Fibroblast of lung (primary cell): Measurements from ENCODE around the gene PCBD1. TPM values are rescaled to one million over a fixed set of nuclear protein-coding genes. Genes with fewer than 3 reads are reported as not detected.
"Not testable (repeated sequence)": the region's sequence is repeated elsewhere in the genome, so short reads cannot be mapped to it uniquely, and the experiment has no call there.

Source experiments
- DNase-seq, 2 donors: peaks; one replicate each; pipeline versions ENCODE4 v3.0.0 to v3.0.0-alpha.2; 2010; ENCODE audit warnings: low read depth in 2 of 2
- H2AFZ ChIP-seq: 2 replicates; pipeline ENCODE4 v1.5.1; 2012; ENCODE audit warnings: low read length, control low read depth, inconsistent platforms
- H3K27ac ChIP-seq: 2 replicates; pipeline ENCODE4 v1.5.1; 2011; ENCODE audit warnings: low read length, control low read depth; ENCODE audit not compliant: insufficient read depth
- H3K27me3 ChIP-seq: 2 replicates; pipeline ENCODE4 v1.5.1; 2011; ENCODE audit warnings: mild to moderate bottlenecking, low read length; ENCODE audit not compliant: control insufficient read depth, insufficient read depth
- H3K36me3 ChIP-seq: 2 replicates; pipeline ENCODE4 v1.5.1; 2011; ENCODE audit warnings: low read length; ENCODE audit not compliant: control insufficient read depth, insufficient read depth
- H3K4me1 ChIP-seq: 2 replicates; pipeline ENCODE4 v1.5.1; 2011; ENCODE audit warnings: low read length; ENCODE audit not compliant: control insufficient read depth, insufficient read depth; ENCODE audit errors: extremely low read depth
- H3K4me2 ChIP-seq: 2 replicates; pipeline ENCODE4 v1.5.1; 2011; ENCODE audit warnings: low read length, control low read depth; ENCODE audit not compliant: insufficient read depth; ENCODE audit errors: extremely low read depth
- H3K4me3 ChIP-seq, 4 experiments: fragments of 200-600 bp in 1 of 4; sonication (generic) in 1 of 4; replicated peaks in 1 of 4; 2 replicates each; pipeline ENCODE4 v1.5.1; 2011 to 2016; ENCODE audit warnings: low read length in 4 of 4, low read depth in 3 of 4, mild to moderate bottlenecking in 3 of 4, control low read depth in 2 of 4, inconsistent platforms in 1 of 4, mixed read lengths in 1 of 4; ENCODE audit not compliant: insufficient read depth in 1 of 4; ENCODE audit errors: control extremely low read depth in 1 of 4
- H3K79me2 ChIP-seq: 2 replicates; pipeline ENCODE4 v1.5.1; 2012; ENCODE audit warnings: mild to moderate bottlenecking, low read length, inconsistent platforms; ENCODE audit not compliant: control insufficient read depth, insufficient read depth
- H3K9ac ChIP-seq: 2 replicates; pipeline ENCODE4 v1.5.1; 2011; ENCODE audit warnings: mild to moderate bottlenecking, low read length, control low read depth; ENCODE audit not compliant: insufficient read depth
- H3K9me3 ChIP-seq: 2 replicates; pipeline ENCODE4 v1.5.1; 2012; ENCODE audit warnings: low read depth, low read length; ENCODE audit not compliant: control insufficient read depth, insufficient read depth
- H4K20me1 ChIP-seq: 2 replicates; pipeline ENCODE4 v1.5.1; 2011; ENCODE audit warnings: low read length; ENCODE audit not compliant: control insufficient read depth, insufficient read depth; ENCODE audit errors: extremely low read depth
- EZH2 ChIP-seq: IDR thresholded peaks from 2 replicates; pipeline ENCODE4 v1.5.1; 2012; ENCODE audit warnings: low read length, control low read depth, mild to moderate bottlenecking; ENCODE audit errors: missing control alignments
- polyA plus RNA-seq, 2 donors: library from polyadenylated mRNA; depleted of rRNA in 1 of 2; stranded (reverse) in 1 of 2; unstranded in 1 of 2; fragments of >200 nt; gene quantifications; 2 replicates each; pipeline ENCODE4 v1.2.1, GENCODE V29; 2011 to 2012; ENCODE audit warnings: missing spikeins in 1 of 2
- total RNA-seq: library from RNA; depleted of rRNA; stranded (reverse); fragments of >200 nt; gene quantifications from 2 replicates; pipeline ENCODE4 v1.2.1, GENCODE V29; 2014
- TF ChIP-seq, protein P1 (sequence below), 2 donors: IDR thresholded peaks in 1 of 2; conservative IDR thresholded peaks in 1 of 2; 1 replicate in 1 of 2; 2 replicates in 1 of 2; pipeline ENCODE4 v1.5.1; 2011 to 2012; ENCODE audit warnings: low read length in 2 of 2, control low read depth in 1 of 2, inconsistent platforms in 1 of 2, low read depth in 1 of 2, mild to moderate bottlenecking in 1 of 2

The PCBD1 gene
- total and polyA plus RNA-seq, 2 donors (not counting 1 experiment from before 2014, with no cell fraction given): 31.2 to 46.6 TPM

DNA sequence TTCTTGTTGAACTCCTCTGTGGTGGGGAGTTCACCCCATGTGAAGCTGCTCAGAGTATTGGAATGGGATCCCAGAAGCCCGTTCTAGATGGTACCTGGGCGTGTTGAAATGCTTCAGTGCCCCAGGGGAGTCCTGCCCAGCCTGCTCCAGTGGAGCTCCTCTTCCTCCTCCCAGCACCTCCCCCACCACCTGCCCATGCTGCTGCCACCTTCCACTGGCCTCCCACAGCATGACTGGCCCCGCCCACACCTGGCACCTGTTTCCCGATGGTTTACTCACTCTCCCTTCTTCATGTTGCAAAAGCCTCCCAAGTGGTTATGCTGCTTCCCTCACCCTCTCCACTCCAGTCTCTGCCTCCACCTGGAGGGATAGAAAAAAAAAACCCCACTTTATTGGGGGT lies 32.2 kb upstream of the PCBD1 start:
- Histone ChIP-seq H3K4me1 (no peaks in the 10 kb centered on the region), H3K4me2 (no peak overlapping the region), H3K36me3 (no peaks in the 10 kb centered on the region), H3K27me3 (peaks cover 2% of the 10 kb centered on the region), H3K79me2 (no peaks in the 10 kb centered on the region), H3K9ac (no peak overlapping the region), H4K20me1 (no peaks in the 10 kb centered on the region), H3K4me3 (no peak overlapping the region), H3K27ac (no peak overlapping the region), H2AFZ (no peak overlapping the region), H3K9me3 (no peaks in the 10 kb centered on the region)
- no peak for DNase-seq
- TF ChIP-seq, protein P1, sequence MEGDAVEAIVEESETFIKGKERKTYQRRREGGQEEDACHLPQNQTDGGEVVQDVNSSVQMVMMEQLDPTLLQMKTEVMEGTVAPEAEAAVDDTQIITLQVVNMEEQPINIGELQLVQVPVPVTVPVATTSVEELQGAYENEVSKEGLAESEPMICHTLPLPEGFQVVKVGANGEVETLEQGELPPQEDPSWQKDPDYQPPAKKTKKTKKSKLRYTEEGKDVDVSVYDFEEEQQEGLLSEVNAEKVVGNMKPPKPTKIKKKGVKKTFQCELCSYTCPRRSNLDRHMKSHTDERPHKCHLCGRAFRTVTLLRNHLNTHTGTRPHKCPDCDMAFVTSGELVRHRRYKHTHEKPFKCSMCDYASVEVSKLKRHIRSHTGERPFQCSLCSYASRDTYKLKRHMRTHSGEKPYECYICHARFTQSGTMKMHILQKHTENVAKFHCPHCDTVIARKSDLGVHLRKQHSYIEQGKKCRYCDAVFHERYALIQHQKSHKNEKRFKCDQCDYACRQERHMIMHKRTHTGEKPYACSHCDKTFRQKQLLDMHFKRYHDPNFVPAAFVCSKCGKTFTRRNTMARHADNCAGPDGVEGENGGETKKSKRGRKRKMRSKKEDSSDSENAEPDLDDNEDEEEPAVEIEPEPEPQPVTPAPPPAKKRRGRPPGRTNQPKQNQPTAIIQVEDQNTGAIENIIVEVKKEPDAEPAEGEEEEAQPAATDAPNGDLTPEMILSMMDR (conservative IDR thresholded peaks at IDR 0.05 in 1 of 2, IDR thresholded peaks at IDR 0.05 in 1 of 2; ENCODE audit: low read depth in 1 of 2, low read length in 2 of 2): no peak
- TF ChIP-seq EZH2: no peak

DNA sequence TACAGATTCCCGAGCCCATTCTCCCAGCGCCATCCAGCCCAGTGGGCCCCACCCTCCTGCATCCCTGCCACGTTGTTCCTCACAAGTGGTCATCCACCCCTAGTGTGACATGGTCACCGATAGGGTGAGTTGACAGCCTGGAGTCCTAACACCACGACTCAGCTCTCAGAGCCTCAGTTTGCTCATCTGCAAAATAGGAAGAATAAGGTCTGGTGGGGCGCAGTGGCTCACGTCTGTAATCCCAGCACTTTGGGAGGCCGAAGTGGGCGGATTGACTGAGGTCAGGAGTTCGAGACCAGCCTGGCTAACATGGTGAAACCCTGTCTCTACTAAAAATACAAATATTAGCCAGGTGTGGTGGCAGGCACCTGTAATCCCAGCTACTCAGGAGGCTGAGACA lies 31.5 kb upstream of the PCBD1 start:
- not testable (repeated sequence) for H3K4me3 ChIP-seq, H2AFZ ChIP-seq, H3K9ac ChIP-seq, H3K27me3 ChIP-seq, H4K20me1 ChIP-seq, H3K9me3 ChIP-seq, H3K4me2 ChIP-seq, DNase-seq, H3K27ac ChIP-seq, H3K36me3 ChIP-seq, H3K4me1 ChIP-seq, H3K79me2 ChIP-seq

DNA sequence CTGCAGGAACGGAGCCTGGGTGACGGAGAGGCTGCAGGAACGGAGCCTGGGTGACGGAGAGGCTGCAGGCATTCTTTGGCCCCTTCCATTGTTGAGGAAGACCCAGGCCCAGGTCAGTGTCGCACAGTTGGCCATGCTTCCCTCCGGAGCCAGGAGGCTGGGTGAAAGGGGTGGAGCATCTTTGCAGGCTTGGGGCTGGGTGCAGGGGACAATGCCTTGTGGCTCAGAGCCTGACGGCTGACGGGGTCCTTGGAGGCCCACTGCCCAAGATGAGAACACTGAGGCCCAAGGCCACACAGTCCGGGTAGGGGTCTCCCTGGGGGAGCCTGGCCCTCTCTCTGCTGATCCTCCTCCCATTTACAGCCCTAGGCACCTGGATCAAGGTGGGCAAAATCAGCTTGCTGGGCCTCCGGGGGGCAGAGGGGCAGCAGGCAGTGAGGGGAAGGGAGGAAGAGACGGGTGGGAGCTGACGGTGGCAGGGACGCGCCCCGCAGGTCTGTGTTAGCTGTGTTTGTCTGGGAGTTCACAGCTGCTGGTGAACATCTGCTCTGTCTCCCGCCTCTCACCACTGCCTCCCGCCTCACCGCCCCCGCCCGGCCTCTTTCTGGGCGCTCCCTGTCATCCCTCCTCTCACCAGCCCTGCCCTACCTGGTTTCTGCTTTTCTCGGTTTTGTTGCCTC lies 30.6 kb upstream of the PCBD1 start:
- Histone ChIP-seq H3K4me3 (no peak overlapping the region), H3K9ac (no peak overlapping the region), H2AFZ (no peak overlapping the region), H3K27me3 (peaks cover 2% of the 10 kb centered on the region), H3K79me2 (no peaks in the 10 kb centered on the region), H3K36me3 (no peaks in the 10 kb centered on the region), H4K20me1 (no peaks in the 10 kb centered on the region), H3K4me2 (no peak overlapping the region), H3K9me3 (no peaks in the 10 kb centered on the region), H3K4me1 (no peaks in the 10 kb centered on the region), H3K27ac (no peak overlapping the region)
- no peak for DNase-seq
- TF ChIP-seq, protein P1 (conservative IDR thresholded peaks at IDR 0.05 in 1 of 2, IDR thresholded peaks at IDR 0.05 in 1 of 2; ENCODE audit: low read depth in 1 of 2, low read length in 2 of 2): no peak
- TF ChIP-seq EZH2: no peak
